Lower leg skin (tissue), 3 donors: Measurements from ENCODE around the gene OAS3.
A peak's percentile ranks its signal among the peaks of the same experiment; 100 is the strongest.

Source experiments
- POLR2A ChIP-seq, 2 donors: fragments of 450-650 bp; IDR thresholded peaks; one replicate each; pipeline ENCODE4 v1.6.1; 2016 to 2017; ENCODE audit warnings: antibody characterized with exemption in 2 of 2, mild to moderate bottlenecking in 1 of 2, moderate library complexity in 1 of 2
- TF ChIP-seq, protein P1 (sequence below), 3 donors: fragments of 450-650 bp; IDR thresholded peaks; one replicate each; pipeline ENCODE4 v1.5.1; 2016; ENCODE audit warnings: antibody characterized with exemption in 3 of 3, mild to moderate bottlenecking in 3 of 3, moderate library complexity in 2 of 3

- TF ChIP-seq, protein P1, sequence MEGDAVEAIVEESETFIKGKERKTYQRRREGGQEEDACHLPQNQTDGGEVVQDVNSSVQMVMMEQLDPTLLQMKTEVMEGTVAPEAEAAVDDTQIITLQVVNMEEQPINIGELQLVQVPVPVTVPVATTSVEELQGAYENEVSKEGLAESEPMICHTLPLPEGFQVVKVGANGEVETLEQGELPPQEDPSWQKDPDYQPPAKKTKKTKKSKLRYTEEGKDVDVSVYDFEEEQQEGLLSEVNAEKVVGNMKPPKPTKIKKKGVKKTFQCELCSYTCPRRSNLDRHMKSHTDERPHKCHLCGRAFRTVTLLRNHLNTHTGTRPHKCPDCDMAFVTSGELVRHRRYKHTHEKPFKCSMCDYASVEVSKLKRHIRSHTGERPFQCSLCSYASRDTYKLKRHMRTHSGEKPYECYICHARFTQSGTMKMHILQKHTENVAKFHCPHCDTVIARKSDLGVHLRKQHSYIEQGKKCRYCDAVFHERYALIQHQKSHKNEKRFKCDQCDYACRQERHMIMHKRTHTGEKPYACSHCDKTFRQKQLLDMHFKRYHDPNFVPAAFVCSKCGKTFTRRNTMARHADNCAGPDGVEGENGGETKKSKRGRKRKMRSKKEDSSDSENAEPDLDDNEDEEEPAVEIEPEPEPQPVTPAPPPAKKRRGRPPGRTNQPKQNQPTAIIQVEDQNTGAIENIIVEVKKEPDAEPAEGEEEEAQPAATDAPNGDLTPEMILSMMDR (IDR thresholded peaks at IDR 0.05), result peak in 1 of 3 donors; percentile 25
- no peak for TF ChIP-seq POLR2A (IDR thresholded peaks at IDR 0.05)
These were observed 13.3 kb upstream of the OAS3 start for GRCh38 chr12:112924986-112925385.
